IPS DF 19.7 (cell line): ENCODE data around the gene NCKAP5.

ENCODE experiments used
- DNase-seq: peaks from one replicate; pipeline ENCODE4 v3.0.0-alpha.2; 2013; ENCODE audit warnings: low read depth, low spot score

NCKAP5 gene

DNA sequence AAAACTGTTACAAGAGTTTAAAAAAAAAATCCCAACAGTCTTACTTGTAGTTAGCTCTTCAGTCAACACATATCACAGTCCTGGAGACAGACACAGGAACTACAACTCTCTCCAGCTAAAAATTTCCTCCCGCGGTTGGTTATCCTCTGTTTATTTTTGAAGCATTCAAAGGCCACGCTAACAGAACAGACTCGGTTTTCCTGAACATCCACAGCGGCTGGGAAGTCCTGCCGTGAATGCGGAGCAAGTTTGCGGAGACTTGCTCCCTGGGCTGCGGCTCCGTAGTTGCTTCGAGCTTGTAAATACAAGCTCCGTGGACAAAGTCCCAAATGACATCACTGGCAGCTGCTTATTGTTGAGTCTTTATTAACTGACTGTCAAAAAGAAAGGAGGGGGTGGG, at the start of gene NCKAP5:
NCKAP5 (minus strand) TSS at position 292 of the 400 bp plus-strand sequence. CDS start 50,937 bp downstream, outside the sequence.
- DNase-seq: no peak

DNA sequence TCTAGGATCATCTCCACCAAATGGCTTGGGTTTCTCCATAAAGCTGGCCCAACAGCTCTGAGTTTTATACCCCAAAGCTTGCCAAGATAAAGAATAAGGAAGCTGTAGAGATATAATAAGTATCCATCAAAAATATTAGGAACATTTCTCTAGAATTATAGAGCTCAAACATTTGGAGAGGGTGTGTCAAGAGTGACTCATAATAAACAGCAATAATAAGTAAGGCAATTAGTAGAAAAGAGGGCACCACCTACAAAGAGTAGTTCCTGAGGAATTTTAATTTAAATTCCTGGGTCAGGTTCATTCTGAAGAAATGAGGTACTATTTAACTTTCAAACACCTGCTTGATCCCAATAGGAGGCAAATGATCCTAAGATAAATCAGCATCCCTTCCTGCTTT, 41.4 kb upstream of the NCKAP5 start:
- DNase-seq: no peak

DNA sequence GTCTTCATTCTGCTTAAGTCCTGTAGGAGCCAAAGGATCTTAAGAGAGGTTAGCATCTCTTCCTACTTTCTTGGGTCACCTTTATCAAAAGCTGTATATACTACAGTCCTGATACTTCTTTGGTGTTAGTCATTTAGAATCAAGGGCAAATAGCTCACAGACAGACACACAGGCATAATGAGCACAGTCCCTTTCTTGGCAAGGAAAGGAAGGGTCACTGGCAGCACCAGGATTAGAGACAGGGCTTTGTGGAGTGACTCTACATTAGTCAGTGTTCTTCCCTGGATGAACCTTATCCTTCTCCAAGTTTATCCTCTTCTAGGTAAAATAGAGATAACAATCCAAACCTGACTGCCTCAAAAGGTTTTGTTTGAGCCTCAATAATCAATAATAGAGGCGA, 40.0 kb upstream of the NCKAP5 start:
- DNase-seq: no peak

DNA sequence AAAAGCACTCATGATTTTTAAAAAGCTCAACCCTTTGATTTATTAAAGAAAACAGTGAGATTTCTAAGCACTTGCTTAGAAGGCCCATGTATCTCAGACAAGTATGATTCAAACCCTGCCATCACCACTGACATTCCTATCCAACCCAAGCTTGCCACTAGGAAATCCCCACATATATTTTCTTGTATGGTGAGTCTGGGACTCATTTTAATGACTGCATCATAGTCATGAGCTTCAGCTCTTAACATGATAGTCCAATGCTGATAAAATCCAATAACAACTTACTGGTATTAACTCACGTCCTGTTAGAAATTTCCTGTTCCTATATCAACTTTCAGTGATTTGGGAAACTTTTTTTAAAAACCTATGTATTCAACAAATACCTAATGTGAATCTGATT, 39.4 kb upstream of the NCKAP5 start:
- DNase-seq: no peak

DNA sequence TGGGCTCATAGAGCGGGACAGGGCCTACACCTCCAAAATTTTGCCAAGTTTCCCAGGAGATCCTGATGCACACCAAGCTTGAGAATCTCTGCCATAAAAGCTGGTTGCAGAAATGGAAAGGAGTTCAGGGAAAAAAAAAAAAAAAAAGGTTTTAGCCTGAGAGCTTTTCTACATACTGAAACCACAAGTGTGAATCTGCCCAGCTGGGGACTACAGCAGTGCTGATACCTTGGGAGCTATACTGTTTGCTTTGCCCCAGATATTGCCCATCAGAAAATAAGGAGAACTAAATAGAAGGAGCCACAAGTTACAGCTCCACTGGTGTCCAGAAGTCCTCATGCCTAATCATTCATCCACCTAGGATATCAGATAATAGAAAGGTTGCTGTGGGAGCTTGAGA, 38.4 kb upstream of the NCKAP5 start:
- no peak for DNase-seq

DNA sequence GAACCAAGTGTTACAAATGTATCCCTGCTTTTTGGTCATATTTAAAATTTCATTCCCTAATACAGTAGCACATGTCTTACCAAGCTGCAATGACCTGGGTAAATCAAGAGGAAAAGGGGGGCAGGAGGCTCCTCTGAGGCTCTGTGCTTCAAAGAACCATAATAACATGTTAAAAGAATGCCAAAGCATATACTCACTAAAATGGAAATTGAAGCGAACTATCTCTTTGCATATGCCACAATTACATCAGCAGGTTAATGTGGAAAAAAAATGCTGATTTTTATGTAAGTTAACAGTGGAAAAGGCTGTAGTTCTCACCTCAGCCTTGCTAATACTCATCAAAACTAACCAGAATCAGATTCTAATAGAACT, 37.5 kb upstream of the NCKAP5 start:
- DNase-seq: no peak

DNA sequence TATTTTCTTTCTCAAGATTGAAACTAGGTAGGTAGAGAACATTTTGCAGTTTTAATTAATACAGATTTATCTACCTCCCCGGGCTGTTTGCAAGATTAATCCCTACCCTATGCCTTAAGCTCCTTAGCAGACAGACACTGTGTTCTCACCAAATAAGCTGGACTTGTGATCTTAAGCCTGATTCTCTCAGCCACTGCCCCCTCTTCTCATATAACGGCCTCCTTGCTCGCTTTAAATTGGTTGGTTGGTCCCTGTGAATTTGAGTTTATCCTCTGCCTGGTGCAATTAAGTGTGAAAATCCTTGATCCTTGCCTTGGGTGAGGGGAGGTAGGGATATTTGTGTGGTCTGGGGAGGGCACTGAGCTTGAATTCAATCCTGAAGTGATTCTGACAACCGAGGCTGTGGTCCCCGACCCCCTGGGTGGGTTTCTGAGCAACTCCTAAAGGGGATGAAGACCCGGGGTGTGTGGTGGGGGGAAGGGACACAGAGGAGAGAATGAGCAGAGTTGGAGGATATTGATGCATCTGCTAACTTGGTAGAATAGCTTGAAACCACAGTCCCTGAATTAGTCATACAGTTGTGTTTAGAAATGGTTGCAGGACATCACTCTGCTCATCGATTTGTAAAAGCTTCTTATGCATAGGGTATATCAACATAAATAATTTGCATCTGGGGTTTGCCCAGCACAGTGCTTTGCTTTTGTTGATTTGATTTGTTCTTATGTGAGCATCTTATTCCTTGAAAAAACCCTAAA, 36.9 kb upstream of the NCKAP5 start:
- no peak for DNase-seq

DNA sequence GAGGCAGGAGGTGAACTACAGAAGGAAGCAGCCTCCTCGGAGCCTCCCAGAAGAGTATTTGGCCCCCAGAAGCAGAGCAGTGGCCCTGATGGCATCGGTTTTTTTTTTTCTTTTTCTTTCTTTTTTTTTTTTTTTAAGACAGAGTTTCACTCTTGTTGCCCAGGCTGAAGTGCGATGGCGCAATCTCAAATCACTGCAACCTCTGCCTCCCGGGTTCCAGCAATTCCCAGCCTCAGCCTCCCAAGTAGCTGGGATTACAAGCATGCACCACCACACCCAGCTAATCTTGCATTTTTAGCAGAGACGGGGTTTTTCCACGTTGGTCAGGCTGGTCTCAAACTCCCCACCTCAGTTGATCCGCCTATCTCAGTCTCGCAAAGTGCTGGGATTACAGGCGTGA, 34.8 kb upstream of the NCKAP5 start:
- DNase-seq: no peak

DNA sequence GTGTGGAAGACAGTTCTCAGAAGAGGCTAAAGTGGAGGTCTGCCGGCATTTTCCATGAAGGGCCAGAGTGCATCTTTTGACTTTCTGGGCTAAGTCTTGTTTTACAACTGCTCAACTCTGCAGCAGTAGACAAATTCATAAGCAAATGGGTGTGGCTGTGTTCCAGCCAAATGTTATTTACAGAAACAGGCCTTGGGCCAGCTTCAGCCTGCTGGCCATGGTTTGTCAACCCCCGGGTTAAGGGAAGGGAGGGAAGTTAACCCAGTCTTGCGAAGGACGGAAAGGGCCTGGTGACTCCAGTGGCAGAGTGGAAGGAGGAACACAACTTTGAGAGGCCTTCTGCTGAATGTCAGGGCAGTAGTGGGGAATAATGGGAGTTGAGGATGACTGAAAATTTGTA, 34.3 kb upstream of the NCKAP5 start:
- no peak for DNase-seq

DNA sequence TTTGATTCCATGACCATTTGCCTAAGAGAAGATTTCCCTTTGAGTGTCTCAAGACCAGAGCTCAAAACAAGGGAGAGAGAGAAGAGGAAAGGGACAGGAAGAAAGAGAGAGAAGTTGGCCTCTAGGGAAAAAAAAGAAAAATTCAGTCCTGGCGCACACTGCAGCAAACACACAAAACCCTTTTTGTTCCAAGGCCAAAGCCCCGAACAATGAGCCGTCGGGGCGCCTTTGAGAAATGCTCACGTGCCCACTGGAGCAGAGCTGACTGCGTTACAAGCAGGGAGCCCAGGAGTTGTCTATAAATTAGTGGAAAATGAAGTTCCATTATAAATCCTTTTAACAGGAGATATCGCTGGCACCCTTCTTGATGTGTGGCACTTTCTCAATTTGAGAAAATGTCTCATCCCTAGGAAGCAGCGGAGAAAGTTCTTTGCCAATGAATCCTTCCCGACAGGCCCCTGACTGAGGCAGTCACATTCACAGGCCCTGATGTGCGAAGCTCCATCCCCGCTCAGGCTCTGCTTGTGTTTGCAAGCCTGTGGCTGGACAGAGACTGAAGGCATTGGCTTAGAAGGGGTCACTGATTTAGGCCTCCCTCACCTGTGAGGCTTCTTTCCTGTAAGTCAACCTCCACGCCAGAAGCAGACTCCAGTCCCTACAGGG, 32.1 kb upstream of the NCKAP5 start:
- no peak for DNase-seq

DNA sequence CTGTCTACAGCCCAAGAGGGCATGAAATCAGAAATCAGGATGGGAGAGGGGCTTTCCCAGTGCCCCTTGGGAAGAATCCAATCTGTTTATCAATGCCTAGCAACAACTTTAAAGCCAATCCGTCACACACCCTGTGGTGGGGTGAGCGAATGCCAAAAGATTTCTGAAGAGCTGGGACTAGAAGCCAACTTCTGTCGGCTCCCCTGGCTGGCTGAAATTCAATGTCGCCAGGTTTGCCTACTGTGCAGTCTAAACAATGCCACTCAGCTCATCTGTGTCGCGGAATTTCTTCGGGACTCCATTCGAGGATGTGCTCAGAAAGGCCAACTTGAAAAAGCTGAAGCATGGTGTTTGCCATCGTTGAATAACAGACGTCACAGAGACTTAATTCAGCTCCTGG, 31.5 kb upstream of the NCKAP5 start:
- no peak for DNase-seq

DNA sequence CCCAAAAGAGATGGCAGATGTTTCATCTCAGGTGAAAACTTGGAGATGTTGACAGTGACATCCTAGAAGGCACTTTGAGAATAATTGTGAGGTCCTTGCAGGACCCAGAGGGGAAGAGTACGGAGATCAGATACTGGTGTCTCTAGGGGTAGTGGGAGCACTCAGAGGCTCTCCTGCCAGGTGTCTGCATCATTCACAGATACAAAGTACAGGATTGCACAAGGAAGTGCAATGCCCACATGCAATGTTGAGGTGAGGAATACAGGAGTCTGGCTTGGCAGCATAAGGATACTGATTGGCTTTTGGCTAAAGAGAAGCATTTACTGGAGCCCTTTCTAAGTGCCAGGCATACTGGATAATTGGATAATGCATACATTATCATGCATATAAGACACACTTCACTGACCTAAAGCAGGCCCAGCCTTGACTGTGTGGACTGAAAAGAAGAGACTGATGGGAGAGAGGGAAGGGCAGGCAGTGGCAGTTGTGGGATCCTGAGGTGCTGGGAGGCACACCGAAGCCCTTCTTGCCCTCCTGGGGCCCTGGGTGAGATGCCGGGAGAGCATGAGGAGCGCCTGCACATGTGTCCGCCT, 31.0 kb upstream of the NCKAP5 start:
- no peak for DNase-seq

DNA sequence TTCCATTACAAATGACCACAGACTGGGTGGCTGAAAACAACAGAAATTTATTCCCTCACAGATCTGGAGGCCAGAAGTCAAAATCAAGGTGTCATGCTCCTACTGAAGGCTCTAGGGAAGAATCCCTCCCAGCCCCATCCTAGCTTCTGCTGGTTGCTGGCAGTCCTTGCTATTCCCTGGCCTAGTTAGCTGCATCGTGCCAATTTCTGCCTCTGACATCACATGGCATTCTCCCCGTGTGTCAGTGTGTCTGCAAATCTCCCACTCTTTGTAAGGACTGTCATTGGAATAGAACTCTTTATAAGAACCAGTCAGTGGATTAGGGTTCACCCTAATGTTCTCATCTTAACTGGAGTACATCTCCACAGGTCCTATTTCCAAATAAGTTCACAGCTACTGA, 30.5 kb upstream of the NCKAP5 start:
- no peak for DNase-seq

DNA sequence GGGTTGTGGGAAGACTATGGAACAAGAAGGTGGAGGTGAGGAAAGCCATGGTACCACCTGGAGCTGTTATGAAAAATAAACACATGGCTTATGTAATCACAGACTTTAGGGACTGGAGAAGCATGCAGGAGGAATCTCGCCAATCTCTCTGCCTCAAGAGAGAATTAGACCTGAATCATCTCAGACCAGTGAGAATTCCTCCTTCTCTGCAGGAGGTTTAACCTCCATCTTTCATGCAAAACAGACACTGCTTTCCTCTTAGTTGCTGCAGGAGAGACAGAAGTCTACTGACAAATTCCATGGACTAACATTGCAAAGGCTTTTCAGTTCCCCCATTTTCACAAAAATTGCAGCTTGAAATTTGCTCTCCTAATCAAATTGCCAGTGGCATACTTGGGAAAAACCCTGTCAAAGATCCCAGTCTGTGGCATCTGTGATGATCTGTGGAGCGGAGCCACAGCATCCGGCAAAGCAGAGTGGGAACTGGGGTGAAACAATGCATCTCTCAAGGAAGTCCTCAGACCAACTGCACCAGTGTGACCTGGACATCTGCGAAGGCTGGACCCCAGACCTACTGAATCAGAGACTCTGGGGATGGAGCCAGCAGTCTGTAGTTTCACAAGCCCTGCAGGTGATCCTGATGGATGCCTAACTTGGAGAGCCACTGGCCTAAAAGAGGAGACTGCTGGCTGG, 28.6 kb upstream of the NCKAP5 start:
- DNase-seq: no peak

DNA sequence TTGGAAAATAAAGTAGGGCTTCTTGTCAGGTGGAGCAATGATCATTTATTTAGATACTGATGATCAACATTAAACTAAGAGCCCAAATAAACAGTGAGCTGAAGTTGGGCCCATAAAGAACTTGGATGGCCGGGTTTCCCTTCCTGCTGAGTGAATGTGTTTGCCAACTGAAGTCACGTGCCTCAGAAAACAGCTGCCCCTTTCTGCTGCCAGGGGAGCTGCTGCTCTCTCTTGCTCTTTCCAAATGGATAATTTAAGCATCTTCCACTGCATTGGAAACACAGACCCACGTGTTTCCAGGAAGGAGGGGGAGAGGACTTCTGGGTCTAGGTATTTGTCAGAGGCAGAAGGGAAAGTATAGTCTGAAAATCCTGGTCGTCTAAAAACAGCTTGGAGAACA, 22.9 kb upstream of the NCKAP5 start:
- DNase-seq: no peak

DNA sequence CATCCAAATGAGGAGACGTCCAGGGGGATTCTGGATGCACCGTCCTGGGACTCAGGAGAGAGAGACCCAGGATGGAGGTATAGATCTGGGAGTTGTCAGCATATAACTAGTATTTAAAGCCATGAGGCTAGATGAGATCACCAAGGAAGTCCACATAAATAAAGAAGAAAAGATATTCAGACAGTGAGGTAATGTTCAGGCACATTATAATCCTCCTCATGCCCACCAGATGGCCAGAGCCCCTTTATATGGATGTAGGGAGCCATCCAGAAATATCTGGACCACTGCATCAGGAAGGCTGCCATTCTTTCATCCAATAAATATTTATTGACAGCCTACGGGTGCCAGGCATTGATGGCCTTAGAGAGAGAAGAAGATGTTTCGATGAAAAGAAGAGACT, 21.2 kb upstream of the NCKAP5 start:
- DNase-seq: no peak

DNA sequence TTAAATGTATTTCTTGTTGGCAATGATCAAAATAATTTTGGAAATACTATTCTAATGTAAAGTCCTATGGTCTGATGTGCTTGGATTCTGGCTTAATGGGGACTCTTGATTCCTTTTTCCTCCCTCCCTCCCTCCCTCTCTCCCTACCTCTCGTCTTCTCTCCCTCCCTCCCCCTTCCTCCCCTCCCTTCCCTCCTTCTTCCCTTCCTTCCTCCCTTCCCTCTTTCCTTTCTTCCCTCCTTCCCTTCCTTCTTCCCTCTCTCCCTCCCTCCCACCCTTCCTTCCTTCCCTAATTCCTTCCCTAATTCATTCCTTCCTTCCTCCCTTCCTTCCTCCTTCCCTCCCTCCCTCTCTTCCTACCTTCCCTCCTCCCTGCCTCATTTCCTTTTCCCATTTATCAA, 19.9 kb upstream of the NCKAP5 start:
- no peak for DNase-seq

DNA sequence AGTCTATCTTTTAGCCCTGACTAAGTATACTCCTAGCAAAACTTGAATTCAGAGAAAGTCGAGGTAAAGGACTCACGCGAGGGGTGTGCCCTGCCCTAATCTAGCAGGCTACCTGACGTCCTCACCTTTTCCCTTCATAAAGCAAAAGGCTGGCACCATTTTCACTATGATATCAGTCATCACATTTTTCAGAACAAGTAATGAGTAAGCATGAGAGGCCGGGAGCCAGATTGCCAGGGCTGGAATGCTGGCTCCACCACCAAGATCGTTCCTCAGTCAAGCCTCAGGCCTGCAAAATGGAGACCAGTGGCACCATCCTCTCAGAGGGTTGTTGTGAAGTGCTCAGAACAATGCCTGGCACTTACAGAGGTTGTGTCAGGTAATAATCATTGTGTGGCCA, 18.7 kb upstream of the NCKAP5 start:
- no peak for DNase-seq

DNA sequence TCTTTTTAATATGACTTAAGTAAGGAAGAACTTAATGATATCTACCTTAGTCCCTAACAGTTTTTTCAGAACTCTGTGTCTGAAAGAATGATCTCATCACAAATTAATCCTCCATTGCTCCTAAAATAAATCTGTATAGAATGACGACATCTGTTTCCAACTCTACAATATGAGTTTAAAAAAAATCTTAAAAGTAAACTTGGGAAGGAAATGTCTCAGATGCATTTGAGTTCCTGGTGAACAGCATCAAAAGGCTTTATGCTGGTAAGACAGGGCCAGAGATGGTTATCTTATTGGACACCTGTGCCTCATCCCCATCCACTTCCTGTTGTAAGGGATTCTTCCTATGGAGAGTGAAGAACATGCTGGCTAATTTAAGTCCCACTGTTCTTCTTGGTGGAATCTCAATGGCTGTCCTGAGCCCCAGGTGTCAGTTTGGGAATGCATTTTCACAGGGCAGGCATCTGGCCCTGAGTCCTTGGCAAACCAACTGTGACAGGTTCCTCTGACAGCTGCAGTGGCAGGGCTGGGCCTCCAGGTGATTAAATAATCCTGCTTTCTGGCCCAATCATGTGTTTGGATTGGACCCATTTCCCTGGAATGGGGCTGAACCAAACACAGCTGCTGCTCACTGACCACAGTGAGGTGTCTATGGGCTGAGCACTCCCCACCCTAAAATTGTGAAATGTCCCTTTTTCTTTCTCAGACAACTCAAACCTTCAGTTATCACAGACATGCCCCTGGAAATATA, 12.9 kb upstream of the NCKAP5 start:
- no peak for DNase-seq

DNA sequence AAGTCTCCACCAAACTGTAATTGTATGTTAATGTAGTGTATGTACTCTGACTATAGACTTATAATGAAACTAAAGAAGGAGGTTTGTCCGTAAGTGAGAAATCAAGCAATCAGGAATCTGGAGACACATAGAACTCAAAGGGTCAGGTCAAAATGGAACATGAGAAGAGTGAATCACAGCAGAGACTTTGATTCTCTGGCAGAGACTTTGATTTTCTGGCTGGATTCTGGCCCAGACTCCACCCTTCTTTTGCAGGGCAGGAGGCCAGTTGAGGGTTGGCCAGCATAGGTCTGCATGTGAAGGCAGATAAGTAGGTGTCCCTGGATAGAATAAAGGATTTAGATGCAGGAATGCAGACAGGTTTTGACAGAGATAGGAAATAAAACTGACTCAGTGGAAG, 11.0 kb upstream of the NCKAP5 start:
- DNase-seq: no peak

DNA sequence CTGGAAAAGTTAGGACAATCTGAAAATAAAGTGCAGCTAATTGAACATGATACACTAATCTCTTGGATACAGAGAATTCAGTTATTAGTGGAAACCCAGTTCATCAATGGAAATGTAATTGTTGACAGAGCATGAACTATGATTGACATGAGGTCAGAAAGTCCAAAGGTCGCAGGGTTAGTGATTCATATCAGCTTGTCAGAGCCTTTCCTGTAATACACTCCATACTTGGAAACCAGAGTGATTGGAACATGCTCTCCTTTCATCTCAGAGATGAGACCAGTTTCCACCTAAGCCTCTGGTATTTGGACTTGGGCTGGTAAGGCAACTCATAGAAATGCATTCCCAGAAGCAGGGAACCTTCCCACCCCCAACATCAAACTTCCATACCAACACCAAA, 8.5 kb upstream of the NCKAP5 start:
- DNase-seq: no peak

DNA sequence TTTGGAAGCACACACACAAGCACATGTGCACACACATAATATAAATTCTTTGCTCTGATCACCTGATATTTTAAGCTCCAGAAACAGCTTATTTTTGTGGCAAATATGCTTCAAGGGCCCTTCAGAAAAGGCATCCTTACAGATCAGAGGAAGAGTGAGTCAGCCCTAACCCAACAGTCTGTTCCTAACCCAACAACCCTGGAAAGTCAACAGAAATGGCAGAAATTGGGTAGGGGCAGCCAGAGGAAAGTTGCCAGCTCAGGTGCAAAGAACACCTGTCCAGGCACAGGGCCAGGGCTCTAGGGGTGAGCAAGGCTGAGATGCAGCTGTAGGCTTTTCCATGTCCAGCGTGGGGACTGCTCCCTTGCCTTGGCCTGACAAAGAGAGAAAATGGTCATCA, 6.4 kb upstream of the NCKAP5 start:
- no peak for DNase-seq
